Astrocyte of the cerebellum (primary cell): ENCODE measurements around the gene TPPP.

Experiments used
- DNase-seq: peaks from one replicate; pipeline ENCODE4 v3.0.0-alpha.2; 2011; ENCODE audit warnings: low read depth
- H3K4me3 ChIP-seq: 2 replicates; pipeline ENCODE4 v1.5.1; 2011; ENCODE audit warnings: mild to moderate bottlenecking, low read depth, low read length, moderate library complexity
- in situ Hi-C: cut with HindIII; loops from 2 replicates; pipeline ENCODE4 v1.10.0; 2017; ENCODE audit warnings: low sequenced_read_pairs
- TF ChIP-seq, protein P1 (sequence below): IDR thresholded peaks from 2 replicates; pipeline ENCODE4 v1.5.1; 2012; ENCODE audit warnings: low read length, low read depth, moderate library complexity, mild to moderate bottlenecking; ENCODE audit errors: missing control alignments

TPPP gene

DNA sequence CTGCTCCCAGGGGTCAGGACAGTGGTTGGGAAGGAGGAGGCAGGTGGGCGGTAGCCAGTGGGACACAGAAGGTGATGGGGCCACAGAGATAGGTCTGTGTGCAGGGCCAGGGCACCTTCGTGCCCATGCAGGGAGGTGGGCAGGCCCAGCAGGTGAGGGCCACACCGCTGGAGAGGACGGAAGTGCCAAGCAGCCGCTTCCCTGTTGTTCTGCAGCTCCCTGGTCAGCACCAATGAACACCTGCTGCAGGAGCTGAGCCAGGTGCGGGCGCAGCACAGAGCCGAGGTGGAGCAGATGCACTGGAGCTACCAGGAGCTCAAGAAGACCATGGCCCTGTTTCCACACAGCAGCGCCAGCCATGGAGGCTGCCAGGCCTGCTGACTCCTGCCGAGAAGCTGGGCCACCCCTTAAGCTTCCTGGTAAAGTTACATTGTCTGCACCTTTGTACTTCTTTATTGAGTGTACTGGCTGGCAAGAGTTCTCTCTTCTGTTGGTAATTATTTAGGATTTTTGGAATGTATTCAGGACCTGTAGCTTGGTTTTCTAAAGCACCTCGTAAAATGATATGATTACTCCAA, 40.3 kb downstream of the TPPP start:
- H3K4me3 ChIP-seq = no peak overlapping the region
- no peak for DNase-seq
- in situ Hi-C loops = no loop called here
- TF ChIP-seq, protein P1, sequence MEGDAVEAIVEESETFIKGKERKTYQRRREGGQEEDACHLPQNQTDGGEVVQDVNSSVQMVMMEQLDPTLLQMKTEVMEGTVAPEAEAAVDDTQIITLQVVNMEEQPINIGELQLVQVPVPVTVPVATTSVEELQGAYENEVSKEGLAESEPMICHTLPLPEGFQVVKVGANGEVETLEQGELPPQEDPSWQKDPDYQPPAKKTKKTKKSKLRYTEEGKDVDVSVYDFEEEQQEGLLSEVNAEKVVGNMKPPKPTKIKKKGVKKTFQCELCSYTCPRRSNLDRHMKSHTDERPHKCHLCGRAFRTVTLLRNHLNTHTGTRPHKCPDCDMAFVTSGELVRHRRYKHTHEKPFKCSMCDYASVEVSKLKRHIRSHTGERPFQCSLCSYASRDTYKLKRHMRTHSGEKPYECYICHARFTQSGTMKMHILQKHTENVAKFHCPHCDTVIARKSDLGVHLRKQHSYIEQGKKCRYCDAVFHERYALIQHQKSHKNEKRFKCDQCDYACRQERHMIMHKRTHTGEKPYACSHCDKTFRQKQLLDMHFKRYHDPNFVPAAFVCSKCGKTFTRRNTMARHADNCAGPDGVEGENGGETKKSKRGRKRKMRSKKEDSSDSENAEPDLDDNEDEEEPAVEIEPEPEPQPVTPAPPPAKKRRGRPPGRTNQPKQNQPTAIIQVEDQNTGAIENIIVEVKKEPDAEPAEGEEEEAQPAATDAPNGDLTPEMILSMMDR = no peak

DNA sequence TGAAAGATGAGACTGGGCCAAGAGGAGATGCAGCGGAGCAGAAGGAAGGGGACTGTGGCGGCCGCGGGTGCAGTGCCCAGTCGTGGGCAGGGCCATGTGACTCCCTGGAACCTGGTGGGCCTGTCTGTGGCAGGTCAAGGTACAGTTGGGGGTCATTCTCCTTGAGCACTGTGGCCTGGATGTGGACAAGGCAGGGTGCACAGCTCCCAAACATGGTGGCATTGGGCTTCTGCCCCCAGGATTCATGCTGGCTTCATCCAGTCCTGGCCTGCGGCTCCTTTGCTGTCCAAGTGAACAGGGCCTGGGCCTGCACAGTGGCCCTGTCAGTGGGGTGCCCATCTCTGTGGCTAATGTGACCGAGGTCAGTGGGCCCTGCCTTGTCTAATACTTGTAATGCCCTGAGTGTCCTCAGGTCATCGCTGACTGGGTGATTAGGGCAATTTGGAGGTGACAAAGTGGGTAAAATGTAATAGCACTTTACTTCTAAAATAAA, 41.1 kb downstream of the TPPP start:
- TF ChIP-seq, protein P1 = no peak
- in situ Hi-C loops = no loop called here
- DNase-seq = no peak
- no peak overlapping the region for H3K4me3 ChIP-seq

DNA sequence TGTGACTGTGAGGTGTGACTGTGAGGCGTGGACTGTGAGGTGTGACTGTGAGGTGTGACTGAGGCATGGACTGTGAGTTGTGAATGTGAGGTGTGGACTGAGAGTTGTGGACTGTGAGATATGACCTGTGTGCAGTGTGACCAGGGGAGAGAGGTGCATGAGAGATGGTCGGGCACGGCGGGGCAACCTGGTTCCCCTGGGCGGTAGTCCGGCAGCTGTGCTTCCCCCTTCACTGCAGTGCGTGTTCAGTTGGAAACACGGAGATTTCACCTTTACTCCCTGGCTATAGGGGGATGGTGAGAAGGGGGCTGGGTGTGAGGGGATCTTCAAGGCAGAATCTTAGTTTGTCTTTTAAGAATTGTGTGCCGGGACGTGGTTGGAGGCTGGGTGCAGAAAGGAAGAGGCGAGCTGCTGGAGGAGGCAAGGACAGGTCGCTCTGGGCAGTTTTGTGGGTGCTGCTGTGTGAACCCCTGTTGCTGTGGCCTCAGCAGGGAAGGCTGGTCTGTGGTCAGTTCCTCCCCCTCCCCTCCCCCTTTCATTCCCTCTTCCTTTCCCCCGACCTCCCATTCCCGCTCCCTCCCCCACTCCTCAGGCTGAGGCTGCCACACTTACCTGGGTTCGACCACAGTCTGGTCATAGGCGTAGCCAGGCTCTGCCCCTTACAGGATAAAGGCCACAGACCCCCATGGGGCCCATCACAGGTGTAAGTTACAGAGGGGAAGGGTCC, 41.7 kb downstream of the TPPP start:
- in situ Hi-C loops = no loop called here
- TF ChIP-seq, protein P1 = no peak
- H3K4me3 ChIP-seq = no peak overlapping the region
- DNase-seq = no peak

DNA sequence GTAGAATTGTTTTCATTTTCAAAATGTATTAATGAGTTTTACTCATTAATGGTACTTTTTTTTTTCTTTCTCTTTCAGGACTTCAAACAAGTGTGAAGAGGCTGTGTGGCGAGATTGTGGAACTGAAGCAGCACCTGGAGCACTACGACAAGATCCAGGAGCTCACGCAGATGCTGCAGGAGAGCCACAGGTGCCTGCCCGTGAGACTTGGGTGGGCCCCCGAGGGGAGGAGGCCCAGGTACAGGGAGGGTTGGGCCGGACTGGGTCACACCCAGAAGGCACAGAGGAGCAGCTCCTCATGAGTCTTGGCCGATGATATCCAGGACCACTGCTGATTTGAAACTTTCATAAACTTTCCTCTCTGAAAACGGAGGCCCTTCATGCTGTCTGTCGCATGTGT, 45.4 kb downstream of the TPPP start:
- in situ Hi-C loops = no loop called here
- no peak for DNase-seq
- TF ChIP-seq, protein P1 = no peak

DNA sequence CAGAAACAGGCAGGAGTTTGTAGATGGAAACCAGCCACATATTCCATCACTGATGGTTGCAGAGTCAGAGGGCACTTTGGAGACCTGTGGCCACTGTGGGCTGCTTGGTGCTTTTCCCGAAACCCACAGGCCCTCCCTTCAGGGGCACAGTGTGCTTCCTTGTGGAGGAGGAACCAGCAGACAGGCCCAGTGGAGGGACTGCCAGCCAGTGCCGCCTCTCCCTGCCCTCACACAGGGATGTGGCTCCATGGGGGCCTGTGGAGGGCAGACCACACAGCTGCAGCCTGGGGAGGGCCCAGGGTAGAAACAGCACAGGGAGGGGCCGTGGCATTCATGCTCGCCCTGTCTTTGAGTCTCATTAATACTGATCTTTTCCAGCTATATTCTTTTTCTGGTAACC, 45.8 kb downstream of the TPPP start:
- H3K4me3 ChIP-seq = no peak overlapping the region
- in situ Hi-C loops = no loop called here
- DNase-seq = no peak
- TF ChIP-seq, protein P1 = no peak

More for the DNA sequence above, 45.4 kb downstream of the TPPP start:
- H3K4me3 ChIP-seq = no peak overlapping the region

DNA sequence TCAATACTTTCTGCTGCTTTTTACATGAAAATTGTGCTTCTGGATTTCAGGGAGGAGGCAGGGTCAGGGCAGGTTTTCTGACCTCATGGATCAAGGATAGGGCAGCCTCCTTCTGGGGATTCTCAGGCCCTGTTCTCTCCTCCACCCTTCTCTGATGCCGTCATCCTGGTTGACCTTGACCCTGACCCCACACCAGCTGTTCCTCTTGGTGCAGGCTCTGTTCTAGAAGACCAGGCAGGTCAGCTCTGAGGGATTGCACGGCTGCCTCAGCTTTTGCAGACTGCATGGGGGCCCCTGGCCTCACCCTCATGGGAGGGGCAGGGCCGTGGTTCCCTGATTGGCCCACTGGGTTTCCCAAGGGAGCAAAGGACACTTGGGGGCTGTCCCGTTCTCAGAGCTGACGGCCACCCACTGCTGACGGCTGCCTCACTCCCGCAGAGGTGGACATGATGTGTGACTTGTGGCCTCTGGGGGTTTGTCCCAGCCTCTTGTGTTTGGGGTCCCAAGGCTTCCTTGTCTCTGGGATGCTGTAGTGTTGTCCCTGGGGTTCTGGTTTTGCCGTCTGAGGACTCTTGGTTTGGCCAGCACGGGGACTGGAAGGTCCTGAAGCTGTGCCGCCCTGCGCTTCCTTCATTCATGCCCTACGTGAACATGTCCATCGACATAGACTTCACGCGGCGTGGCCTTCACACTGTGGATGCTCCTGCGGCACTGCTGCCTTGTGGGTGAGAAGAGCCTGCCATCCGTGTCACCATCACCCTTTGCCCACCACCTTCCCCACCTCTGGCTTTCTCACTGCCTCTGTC, 46.6 kb downstream of the TPPP start:
- no peak overlapping the region for H3K4me3 ChIP-seq
- no peak for DNase-seq
- in situ Hi-C loops = no loop called here
- TF ChIP-seq, protein P1 = no peak
